ENCODE measurements around the gene RND3.
A peak's percentile ranks its signal among the peaks of the same experiment; 100 is the strongest.

The RND3 gene

DNA sequence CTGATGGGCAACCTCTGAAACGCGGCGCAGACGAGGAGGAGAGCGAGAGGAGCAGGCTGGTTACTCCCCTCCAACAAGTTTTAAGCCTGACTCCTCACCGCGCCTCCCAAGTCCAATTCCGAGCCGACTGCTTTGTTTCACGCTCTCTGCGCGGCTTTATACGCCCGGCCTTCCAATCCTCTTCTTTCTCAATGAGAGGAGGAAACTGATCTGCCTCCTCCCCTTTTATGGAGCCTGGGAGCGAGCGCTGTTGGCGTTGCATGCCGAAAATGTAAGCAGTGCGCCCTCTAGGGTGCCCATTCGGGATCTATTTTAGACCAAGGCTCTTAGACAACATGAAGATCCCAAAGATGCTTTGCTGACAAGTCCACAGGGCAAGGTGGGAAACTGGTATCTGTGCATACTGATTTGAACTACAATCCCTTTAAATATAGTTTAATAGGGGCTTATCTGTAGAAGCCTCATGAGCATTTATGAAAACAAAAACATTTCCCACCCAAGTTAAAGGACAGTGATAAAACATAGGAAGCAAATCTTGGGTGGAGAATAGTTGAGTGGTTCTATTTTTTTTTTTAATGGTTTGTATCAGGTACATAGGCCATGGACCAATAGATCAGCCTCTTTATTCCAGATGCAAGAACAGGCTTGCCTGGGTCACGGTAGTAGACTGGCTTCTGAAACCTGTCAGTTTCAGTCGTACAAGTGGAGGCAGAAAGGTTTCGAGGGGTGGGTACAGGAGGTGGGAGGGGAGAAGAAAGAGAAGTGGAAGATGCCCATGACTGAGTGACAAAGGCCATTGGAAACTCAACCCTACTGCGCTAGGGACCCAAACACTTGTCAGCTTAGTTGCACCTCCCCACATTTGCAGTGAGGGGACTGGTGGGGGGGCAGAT lies at the start of gene RND3:
TSS of gene RND3 (minus strand) at position 131 of the 893 bp plus-strand sequence. CDS start 250 bp downstream, outside the sequence.
- no peaks in the 10 kb centered on the region for H3K9me3 Mint-ChIP-seq
- peaks cover 11% of the 10 kb centered on the region for H3K4me1 Mint-ChIP-seq
- no peaks in the 10 kb centered on the region for H3K36me3 Mint-ChIP-seq
- H3K27ac Mint-ChIP-seq, result no peak within 1 kb of the TSS
- H3K27me3 Mint-ChIP-seq, result peaks cover 35% of the 10 kb centered on the region
- H3K4me3 Mint-ChIP-seq, result peak within 1 kb of the TSS; percentile 74

DNA sequence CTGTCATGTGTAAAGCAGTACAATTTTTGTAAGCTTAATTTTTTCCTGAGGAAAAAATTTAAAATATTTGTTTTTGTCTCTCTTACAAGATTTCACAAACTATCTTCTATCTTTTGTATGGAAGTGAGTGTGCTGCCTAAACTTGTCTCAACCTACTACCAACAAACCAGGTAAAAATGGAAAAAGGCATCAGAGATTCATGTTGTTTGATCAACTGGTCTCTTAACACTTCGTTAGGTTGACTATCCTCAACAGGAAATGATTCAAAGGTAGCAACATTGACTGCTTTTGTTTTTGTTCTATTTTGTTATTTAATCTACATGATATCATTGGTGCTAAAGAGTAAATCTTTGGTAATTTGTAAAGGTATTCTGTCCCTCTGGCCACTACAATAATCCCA lies 47.7 kb upstream of the RND3 start:
- Mint-ChIP-seq H3K4me1 (no peaks in the 10 kb centered on the region), H3K4me3 (no peak overlapping the region), H3K27ac (no peak overlapping the region), H3K27me3 (peaks cover 2% of the 10 kb centered on the region), H3K9me3 (no peaks in the 10 kb centered on the region), H3K36me3 (no peaks in the 10 kb centered on the region)

DNA sequence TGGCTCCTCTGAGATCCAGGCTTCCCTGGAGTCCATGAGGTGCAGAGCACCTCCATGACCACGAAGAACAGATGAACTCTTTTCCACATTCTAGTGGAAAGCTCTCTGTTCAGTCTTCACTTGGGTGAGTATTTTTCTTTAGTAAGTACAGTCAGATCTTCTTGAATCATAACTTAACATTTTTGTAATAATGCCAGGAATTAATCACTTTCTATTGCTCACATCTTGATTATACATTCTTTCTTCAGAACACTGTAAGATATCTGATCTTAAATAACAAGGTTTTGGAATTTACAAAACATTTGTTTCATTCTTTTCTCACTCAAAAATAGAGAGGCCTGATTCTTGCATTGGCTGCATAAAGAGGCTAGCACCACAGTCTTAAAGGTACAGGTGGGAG lies 45.4 kb upstream of the RND3 start:
- no peaks in the 10 kb centered on the region for H3K36me3 Mint-ChIP-seq

GRCh38 chr2:150532020-150532419 lies 44.6 kb upstream of the RND3 start:
- H3K36me3 Mint-ChIP-seq, result no peaks in the 10 kb centered on the region
- H3K4me1 Mint-ChIP-seq, result no peaks in the 10 kb centered on the region
- H3K9me3 Mint-ChIP-seq, result no peaks in the 10 kb centered on the region
- H3K27me3 Mint-ChIP-seq, result no peaks in the 10 kb centered on the region
- no peak overlapping the region for H3K27ac Mint-ChIP-seq
- H3K4me3 Mint-ChIP-seq, result no peak overlapping the region

More for the DNA sequence above, 45.4 kb upstream of the RND3 start:
- Mint-ChIP-seq H3K4me1 (no peaks in the 10 kb centered on the region), H3K4me3 (no peak overlapping the region), H3K9me3 (no peaks in the 10 kb centered on the region), H3K27me3 (no peaks in the 10 kb centered on the region), H3K27ac (no peak overlapping the region)

DNA sequence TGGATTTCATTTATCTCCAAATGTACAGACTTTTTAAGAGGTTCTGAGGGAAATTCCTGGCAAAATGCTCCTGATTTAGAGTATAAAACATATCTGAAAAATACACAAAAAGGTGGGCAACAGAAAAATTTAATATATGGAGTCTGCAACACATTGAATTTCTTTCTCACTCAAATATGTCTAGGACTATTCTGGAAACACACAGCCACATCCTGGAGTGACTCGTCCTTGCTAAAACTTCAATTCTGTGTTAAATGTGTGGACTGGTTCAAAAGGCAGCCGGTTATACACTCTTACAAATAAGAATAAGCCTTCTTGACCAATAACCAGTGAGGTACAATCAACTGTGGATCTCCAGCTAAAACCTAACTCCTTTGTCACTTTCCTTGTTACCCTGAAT lies 44.1 kb upstream of the RND3 start:
- no peak overlapping the region for H3K27ac Mint-ChIP-seq
- no peaks in the 10 kb centered on the region for H3K36me3 Mint-ChIP-seq
- H3K27me3 Mint-ChIP-seq, result no peaks in the 10 kb centered on the region
- H3K4me3 Mint-ChIP-seq, result no peak overlapping the region
- no peaks in the 10 kb centered on the region for H3K9me3 Mint-ChIP-seq
- H3K4me1 Mint-ChIP-seq, result no peaks in the 10 kb centered on the region

DNA sequence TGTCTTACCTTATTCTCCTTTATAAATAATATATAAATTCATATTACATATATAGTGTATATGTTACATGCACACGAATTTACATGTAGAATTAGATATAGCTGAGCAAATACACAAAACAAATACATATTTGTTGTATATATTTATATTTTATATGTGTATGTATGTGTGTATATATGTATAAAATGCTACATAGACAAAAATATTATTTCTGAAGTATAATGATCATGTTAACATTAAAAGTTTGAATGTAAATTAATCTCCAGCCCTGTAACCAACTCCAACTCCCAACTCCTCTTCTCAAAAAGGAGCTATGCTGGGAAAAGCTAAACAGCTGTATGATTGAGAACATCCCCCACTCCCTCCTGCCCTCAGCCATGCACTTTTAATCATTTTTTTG lies 42.7 kb upstream of the RND3 start:
- Mint-ChIP-seq H3K9me3 (no peaks in the 10 kb centered on the region), H3K36me3 (no peaks in the 10 kb centered on the region), H3K4me3 (no peak overlapping the region), H3K4me1 (no peaks in the 10 kb centered on the region), H3K27me3 (no peaks in the 10 kb centered on the region), H3K27ac (no peak overlapping the region)

GRCh38 chr2:150528861-150529801 lies 41.7 kb upstream of the RND3 start:
- H3K27me3 Mint-ChIP-seq, result no peaks in the 10 kb centered on the region
- H3K4me3 Mint-ChIP-seq, result no peak overlapping the region
- no peaks in the 10 kb centered on the region for H3K4me1 Mint-ChIP-seq
- no peaks in the 10 kb centered on the region for H3K9me3 Mint-ChIP-seq
- no peaks in the 10 kb centered on the region for H3K36me3 Mint-ChIP-seq
- H3K27ac Mint-ChIP-seq, result no peak overlapping the region

DNA sequence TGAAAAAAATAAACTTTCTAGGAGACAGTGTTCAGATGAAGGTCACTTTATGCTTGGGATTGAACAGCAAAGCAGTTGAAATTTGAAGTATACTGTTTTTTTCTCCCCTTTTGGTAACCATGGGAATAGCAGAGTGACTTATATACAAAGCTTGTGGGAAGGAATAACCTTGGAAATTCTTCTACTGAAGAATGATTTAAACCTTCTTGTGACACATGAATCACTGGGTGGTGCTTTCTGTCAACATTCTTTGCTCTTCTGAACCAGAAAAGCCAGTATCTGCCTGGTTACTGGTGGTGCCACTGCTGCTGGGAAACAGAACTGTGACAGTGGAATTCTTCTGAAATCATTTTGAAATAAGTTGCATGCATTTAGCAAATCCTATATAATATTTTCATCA lies 39.4 kb upstream of the RND3 start:
- Mint-ChIP-seq H3K27me3 (no peaks in the 10 kb centered on the region), H3K4me3 (no peak overlapping the region), H3K4me1 (no peaks in the 10 kb centered on the region), H3K27ac (no peak overlapping the region), H3K36me3 (no peaks in the 10 kb centered on the region), H3K9me3 (no peaks in the 10 kb centered on the region)

DNA sequence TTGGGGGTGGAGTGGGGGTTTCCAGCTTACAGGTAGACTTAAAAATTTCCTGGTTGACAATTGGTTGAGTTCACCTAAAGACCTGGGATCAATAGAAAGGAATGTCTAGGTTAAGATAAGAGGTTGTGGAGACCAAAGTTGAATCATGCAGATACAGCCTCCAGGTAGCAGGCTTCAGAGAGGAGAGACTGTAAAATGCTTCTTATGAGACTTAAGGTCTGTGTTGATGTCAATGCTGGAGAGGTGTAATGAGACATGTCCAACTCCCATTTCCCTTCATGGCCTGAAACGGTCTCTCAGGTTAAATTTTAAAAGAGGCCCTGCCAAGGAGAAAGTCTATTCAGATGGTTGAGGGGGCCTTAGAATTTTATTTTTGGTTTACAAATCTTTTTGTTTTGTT lies 38.5 kb upstream of the RND3 start:
- no peak overlapping the region for H3K27ac Mint-ChIP-seq
- no peaks in the 10 kb centered on the region for H3K4me1 Mint-ChIP-seq
- H3K36me3 Mint-ChIP-seq, result no peaks in the 10 kb centered on the region
- H3K4me3 Mint-ChIP-seq, result no peak overlapping the region
- H3K27me3 Mint-ChIP-seq, result no peaks in the 10 kb centered on the region
- H3K9me3 Mint-ChIP-seq, result no peaks in the 10 kb centered on the region

- Mint-ChIP-seq H3K27ac (no peak overlapping the region), H3K9me3 (no peaks in the 10 kb centered on the region), H3K36me3 (no peaks in the 10 kb centered on the region), H3K4me1 (no peaks in the 10 kb centered on the region), H3K4me3 (no peak overlapping the region), H3K27me3 (no peaks in the 10 kb centered on the region)
Measured at GRCh38 chr2:150522269-150522668, 34.8 kb upstream of the RND3 start.

DNA sequence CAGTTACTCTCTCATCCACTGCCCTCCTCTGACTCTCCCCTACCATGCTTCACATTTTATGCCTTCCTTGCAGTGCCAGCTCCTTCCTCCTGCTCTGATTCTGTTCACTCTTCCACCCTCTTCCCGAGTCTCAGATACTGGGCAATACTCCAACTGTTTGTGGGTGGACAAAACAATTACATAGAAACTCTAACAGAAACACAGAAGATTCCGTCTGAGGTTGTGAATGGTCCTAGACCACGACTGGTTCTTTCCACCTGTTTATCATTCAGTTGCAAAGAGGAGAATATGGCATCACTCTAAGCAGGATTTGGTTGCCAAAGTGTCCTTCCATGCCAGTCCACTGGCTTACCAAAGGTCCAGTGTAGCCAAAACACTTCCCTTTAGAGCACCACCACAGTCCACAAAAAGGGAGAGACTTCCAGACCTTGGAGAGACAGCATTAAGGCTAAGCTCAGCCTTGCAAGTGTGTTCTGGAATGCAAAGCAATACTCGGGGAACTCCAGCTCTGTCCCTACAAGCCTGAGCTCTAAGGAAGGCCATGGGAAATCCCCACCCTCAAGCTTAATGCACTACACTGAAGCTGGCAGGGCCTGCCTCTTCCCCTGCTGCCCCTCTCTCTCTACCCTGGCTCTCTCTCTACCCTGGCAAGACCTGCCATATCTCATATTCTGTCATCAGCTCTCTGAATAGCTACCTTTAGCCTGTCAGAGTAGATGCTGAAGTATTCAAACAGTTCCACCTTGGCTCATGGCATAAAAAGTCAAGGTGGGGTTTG lies 33.6 kb upstream of the RND3 start:
- H3K27ac Mint-ChIP-seq, result no peak overlapping the region
- no peaks in the 10 kb centered on the region for H3K36me3 Mint-ChIP-seq
- no peaks in the 10 kb centered on the region for H3K4me1 Mint-ChIP-seq
- H3K9me3 Mint-ChIP-seq, result no peaks in the 10 kb centered on the region
- peaks cover 3% of the 10 kb centered on the region for H3K27me3 Mint-ChIP-seq
- H3K4me3 Mint-ChIP-seq, result no peak overlapping the region

DNA sequence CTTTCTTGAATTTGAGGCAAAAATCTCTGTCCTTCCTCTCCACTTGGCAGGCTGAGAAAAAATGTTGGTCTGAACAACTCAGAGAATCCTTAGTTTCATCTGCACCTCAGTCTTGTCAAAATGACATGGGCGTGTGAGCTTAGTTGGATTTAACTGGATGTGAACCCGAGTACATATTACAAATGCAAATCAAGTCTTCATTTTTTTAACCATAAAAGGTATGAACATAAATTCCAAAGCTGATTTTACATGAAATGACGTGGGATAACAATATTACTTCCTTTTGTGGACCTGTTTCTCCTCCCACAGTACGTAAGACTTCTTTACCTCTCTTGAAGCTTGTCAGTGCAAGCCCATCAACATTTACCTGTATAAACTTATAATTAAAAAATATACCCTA lies 32.6 kb upstream of the RND3 start:
- no peak overlapping the region for H3K4me3 Mint-ChIP-seq
- H3K36me3 Mint-ChIP-seq, result no peaks in the 10 kb centered on the region
- no peaks in the 10 kb centered on the region for H3K4me1 Mint-ChIP-seq
- H3K9me3 Mint-ChIP-seq, result no peaks in the 10 kb centered on the region
- peaks cover 3% of the 10 kb centered on the region for H3K27me3 Mint-ChIP-seq
- no peak overlapping the region for H3K27ac Mint-ChIP-seq

DNA sequence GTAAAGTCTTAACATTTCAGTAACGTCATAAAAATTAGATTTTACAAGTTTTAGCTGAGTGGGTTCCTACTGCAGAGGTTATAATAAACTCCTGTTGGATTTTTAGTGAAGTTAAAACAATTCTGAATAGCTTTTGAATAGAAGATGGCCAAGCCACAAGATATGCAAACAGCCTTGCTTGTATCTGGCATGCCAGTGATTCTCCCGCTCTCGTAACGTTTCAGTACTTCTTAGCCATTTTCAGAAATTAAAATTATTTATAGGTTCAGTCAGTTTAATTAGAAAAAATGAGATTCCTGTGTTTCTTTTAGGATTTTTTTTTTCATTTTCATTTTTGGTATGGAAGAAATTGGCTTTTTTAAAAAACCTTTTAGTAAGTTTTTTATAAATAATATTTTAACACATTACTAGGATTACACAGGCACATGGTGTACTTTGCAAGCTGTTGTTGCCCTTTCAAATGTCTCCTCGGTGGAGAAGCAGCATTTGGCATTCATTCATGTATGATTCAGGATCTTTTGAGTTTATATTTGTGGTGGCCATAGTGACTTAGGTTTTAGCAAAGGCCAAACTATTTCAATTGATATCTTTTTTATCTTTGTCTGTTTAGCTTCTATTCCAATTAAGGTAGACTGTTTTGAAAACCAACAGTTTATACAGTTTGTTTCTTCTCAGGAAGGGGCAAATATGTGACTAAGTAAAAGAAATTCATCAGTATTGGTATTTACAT lies 30.6 kb upstream of the RND3 start:
- Mint-ChIP-seq H3K27ac (no peak overlapping the region), H3K27me3 (peaks cover 3% of the 10 kb centered on the region), H3K4me1 (no peaks in the 10 kb centered on the region), H3K4me3 (no peak overlapping the region), H3K9me3 (no peaks in the 10 kb centered on the region), H3K36me3 (no peaks in the 10 kb centered on the region)

- H3K27ac Mint-ChIP-seq, result no peak overlapping the region
- no peaks in the 10 kb centered on the region for H3K4me1 Mint-ChIP-seq
- peaks cover 3% of the 10 kb centered on the region for H3K27me3 Mint-ChIP-seq
- no peaks in the 10 kb centered on the region for H3K36me3 Mint-ChIP-seq
- H3K9me3 Mint-ChIP-seq, result no peaks in the 10 kb centered on the region
- H3K4me3 Mint-ChIP-seq, result no peak overlapping the region
Measured at GRCh38 chr2:150513647-150514046, 26.2 kb upstream of the RND3 start.

Measured in activated naive CD4-positive, alpha-beta T cell treated with anti-CD3 and anti-CD28 coated beads, Interleukin-2, amount 50 U/mL, for 24 hours (primary cell).